ENCODE data around the gene SLC47A2. TPM values are rescaled to one million over a fixed set of nuclear protein-coding genes. Genes with fewer than 3 reads are reported as not detected.

The SLC47A2 gene
- total and polyA plus RNA-seq, 2 of the 13 experiments (the other 11 are each of a cell fraction or from before 2014, with no cell fraction given) = 0.04 TPM; not detected in 1

DNA sequence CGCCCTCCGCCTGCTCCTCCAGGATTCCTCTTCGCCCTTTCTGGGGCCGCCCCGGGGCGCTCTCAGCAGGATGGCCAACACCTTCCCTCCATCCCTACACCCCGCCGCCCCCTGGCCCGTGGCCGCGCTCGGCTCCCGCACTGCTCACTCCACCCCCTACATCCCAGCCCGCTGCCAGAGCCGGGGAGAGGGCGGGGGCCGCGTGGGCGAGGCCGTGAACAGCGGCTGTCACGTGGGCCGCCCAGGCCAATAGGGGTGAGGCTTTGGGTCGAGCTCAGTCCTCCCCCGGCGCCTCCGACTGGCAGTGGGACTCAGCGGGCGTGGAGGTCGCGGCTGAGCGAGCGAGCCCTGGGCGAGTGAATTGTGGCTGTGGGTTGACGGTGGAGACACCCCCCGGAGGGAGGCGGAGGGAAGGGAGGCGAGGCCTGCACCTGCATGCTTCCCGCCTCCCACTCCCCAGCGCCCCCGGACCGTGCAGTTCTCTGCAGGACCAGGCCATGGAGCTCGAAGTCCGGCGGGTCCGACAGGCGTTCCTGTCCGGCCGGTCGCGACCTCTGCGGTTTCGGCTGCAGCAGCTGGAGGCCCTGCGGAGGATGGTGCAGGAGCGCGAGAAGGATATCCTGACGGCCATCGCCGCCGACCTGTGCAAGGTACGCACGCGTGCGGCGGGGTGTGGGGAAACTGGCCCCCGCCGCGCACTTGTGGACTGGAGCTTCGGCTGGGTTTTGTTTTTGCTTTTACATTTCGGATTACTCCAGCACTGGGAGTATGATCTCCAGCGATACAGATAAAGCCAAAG is 67.7 kb downstream of the SLC47A2 start, which contains the start of gene ALDH3A2 (continued):
- no peak; the same call in 1 of the 2 replicates for TF ChIP-seq KDM1A (CRISPR knock-in tag; IDR thresholded peaks at IDR 0.05)
- TF ChIP-seq HMG20B (CRISPR knock-in tag; conservative IDR thresholded peaks at IDR 0.05) = no peak; the same call in 1 of the 2 replicates
- peak; percentile 64; the same call in 1 of the 2 replicates for TF ChIP-seq MIXL1 (CRISPR knock-in tag; IDR thresholded peaks at IDR 0.05)
- TF ChIP-seq TBX3 (IDR thresholded peaks at IDR 0.05; ENCODE audit: borderline replicate concordance) = peak; percentile 53; the same call in 1 of the 2 replicates
- TF ChIP-seq FOSL2 (CRISPR knock-in tag; IDR thresholded peaks at IDR 0.05) = peak; percentile 73
- no peak; the same call in 1 of the 2 replicates for TF ChIP-seq CBX2 (IDR thresholded peaks at IDR 0.05; ENCODE audit: low read depth, low read length)
- TF ChIP-seq CBX2 (CRISPR knock-in tag; IDR thresholded peaks at IDR 0.05; ENCODE audit: low read depth) = no peak
- peak; percentile 49; the same call in 1 of the 2 replicates for TF ChIP-seq SOX13 (IDR thresholded peaks at IDR 0.05)
- peak in 1 of 2 experiments; percentile 86; a peak in 2 of 4 replicates for TF ChIP-seq SOX13 (CRISPR knock-in tag; conservative IDR thresholded peaks at IDR 0.05 in 1 of 2, IDR thresholded peaks at IDR 0.05 in 1 of 2)
- peak; percentile 92 for TF ChIP-seq ASH2L (IDR thresholded peaks at IDR 0.05; ENCODE audit: insufficient read length, low read depth, low read length)
- TF ChIP-seq ZNF724P (CRISPR knock-in tag; IDR thresholded peaks at IDR 0.05; ENCODE audit: borderline replicate concordance) = peak; percentile 93; the same call in 1 of the 2 replicates
- TF ChIP-seq ZSCAN31 (CRISPR knock-in tag; IDR thresholded peaks at IDR 0.05; ENCODE audit: low read depth) = peak; percentile 93
- TF ChIP-seq ZNF672 (CRISPR knock-in tag; IDR thresholded peaks at IDR 0.05) = peak; percentile 93; the same call in 1 of the 2 replicates
- TF ChIP-seq AKAP8 (CRISPR knock-in tag; IDR thresholded peaks at IDR 0.05) = no peak; the same call in 1 of the 2 replicates
- peak; percentile 80 for TF ChIP-seq TEAD3 (CRISPR knock-in tag; optimal IDR thresholded peaks at IDR 0.05; ENCODE audit: borderline replicate concordance)
- TF ChIP-seq ZNF747 (CRISPR knock-in tag; IDR thresholded peaks at IDR 0.05; ENCODE audit: borderline replicate concordance) = peak; percentile 93; the same call in 1 of the 2 replicates
- TF ChIP-seq, protein P1, sequence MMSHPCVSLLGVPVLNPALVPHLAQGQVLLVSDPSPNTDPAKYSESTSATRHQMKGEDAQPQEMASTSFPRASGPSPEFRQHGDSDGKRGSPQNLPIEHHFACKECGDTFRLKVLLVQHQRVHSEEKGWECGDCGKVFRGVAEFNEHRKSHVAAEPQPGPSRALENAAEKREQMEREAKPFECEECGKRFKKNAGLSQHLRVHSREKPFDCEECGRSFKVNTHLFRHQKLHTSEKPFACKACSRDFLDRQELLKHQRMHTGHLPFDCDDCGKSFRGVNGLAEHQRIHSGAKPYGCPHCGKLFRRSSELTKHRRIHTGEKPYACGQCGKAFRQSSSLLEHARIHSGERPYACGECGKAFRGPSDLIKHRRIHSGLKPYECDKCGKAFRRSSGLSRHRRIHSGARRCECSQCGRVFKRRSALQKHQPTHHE (CRISPR knock-in tag; IDR thresholded peaks at IDR 0.05; ENCODE audit: borderline replicate concordance) = peak; percentile 100
- TF ChIP-seq, protein P2, sequence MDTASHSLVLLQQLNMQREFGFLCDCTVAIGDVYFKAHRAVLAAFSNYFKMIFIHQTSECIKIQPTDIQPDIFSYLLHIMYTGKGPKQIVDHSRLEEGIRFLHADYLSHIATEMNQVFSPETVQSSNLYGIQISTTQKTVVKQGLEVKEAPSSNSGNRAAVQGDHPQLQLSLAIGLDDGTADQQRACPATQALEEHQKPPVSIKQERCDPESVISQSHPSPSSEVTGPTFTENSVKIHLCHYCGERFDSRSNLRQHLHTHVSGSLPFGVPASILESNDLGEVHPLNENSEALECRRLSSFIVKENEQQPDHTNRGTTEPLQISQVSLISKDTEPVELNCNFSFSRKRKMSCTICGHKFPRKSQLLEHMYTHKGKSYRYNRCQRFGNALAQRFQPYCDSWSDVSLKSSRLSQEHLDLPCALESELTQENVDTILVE (CRISPR knock-in tag; IDR thresholded peaks at IDR 0.05) = peak; percentile 88
- no peak for TF ChIP-seq RFX1 (IDR thresholded peaks at IDR 0.05)
- peak; percentile 73; the same call in 1 of the 2 replicates for TF ChIP-seq ZNF614 (CRISPR knock-in tag; IDR thresholded peaks at IDR 0.05; ENCODE audit: borderline replicate concordance)
- no peak for TF ChIP-seq CENPT (CRISPR knock-in tag; IDR thresholded peaks at IDR 0.05; ENCODE audit: low read depth)
- peak; percentile 95 for TF ChIP-seq HNRNPH1 (optimal IDR thresholded peaks at IDR 0.05; ENCODE audit: low read depth, low read length)
- TF ChIP-seq IKZF1 (IDR thresholded peaks at IDR 0.05) = no peak
- no peak for TF ChIP-seq ATF1 (CRISPR knock-in tag; IDR thresholded peaks at IDR 0.05)
- no peak for TF ChIP-seq LCORL (IDR thresholded peaks at IDR 0.05)
- peak; percentile 99 for TF ChIP-seq LCORL (CRISPR knock-in tag; IDR thresholded peaks at IDR 0.05)
- peak; percentile 81; the same call in 1 of the 2 replicates for TF ChIP-seq ZNF441 (CRISPR knock-in tag; IDR thresholded peaks at IDR 0.05; ENCODE audit: borderline replicate concordance)
- peak in 1 of 2 experiments; percentile 70; a peak in 1 of 4 replicates for TF ChIP-seq ATF4 (CRISPR knock-in tag; IDR thresholded peaks at IDR 0.05)
- TF ChIP-seq SRSF9 (IDR thresholded peaks at IDR 0.05; ENCODE audit: borderline replicate concordance, insufficient read depth, low read depth, low read length, poor library complexity, severe bottlenecking) = no peak
- TF ChIP-seq GTF2F1 (IDR thresholded peaks at IDR 0.05; ENCODE audit: low read length) = no peak
